GM20431 (cell line): ENCODE results near the gene CACNA2D3.

ENCODE experiments used
- in situ Hi-C: fragments of 300-500 bp; cut with MseI, MboI; formaldehyde crosslinking; loops from one replicate; pipeline ENCODE4 v1.15.0; 2020; ENCODE audit warnings: low sequenced_read_pairs; ENCODE audit not compliant: unreplicated experiment

Gene CACNA2D3

DNA sequence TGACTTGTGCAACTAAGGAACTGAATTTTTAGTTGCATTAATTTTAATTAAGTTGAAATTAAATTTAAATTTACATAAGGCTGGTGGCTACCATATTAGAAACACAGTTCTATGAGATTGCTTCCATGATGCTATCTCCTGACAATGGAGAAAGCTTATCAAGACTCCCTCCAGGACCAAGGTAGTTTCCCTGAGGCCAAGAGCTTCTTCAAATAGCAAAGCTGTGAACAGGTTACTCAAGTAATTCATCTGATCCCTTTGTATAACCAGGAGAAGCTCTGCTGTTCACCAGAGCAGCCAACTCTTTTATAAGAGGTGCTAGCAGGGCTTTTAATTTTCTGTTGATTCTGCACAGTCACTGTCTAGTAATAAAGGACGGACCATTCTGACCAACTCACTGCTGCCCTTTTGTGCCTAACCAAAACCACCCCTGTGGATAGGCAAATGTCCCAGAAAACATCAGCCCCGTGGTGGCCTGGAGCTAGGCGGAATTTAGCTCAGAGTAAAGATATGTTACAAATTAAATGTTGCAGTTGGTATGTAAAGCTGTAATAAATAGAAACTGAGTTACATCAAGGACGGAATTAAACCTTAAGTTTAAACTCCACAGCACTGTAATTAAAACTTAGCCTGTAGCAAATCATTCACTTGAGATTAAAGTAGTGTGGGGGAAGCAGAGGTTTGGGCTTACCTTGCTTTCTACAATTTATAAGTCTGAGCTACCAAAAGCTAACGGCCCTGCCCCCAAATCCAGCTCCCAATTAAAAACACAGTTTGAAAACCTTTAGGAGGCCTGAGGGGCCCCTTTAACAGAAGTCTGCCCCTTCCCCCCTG is 861.1 kb downstream of the CACNA2D3 start:
- in situ Hi-C loops: no loop called here

DNA sequence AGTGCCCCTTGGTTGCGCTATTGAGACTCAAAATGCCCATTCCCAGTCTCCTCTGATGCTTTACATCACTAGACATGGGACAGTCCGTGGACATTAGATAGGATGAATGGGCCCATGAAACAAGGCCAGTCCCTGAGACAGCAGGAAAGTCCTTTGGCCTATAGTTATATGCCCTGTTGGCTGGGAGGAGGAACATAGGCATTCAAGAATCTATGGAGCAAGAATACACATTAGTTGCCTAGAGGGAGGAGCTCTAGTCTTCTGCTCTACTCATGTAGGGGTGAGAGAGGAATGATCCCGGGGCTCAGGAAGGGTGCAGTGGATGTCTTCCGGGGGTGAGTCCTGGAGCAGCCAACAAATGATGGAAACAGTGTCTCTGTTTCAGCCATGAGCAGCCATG is 863.5 kb downstream of the CACNA2D3 start:
- in situ Hi-C loops: no loop called here

DNA sequence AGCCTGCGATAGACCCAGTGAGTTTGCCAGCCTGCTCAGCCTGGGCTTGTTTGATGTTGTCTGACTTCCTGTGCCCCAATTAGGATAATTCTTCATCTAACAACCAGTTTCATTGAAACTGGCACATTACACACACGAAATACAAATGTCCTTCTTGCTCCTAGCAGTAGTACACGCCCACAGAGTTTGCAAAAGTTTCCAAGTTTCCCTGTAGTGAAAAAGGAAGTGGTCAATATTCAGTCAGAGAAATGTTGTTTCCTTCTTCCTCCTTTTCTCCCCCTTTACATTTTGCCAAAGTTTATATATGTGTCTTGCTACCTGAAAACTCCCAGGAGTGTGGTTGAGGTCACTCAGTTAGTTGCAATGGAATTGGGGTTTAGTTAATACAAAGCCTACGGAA is 863.9 kb downstream of the CACNA2D3 start:
- in situ Hi-C loops: no loop called here

- in situ Hi-C loops: no loop called here
Measured at GRCh38 chr3:54987719-54988118, 865.4 kb downstream of the CACNA2D3 start.

- in situ Hi-C loops: no loop called here
Measured at GRCh38 chr3:54988302-54988837, 866.0 kb downstream of the CACNA2D3 start.

- in situ Hi-C loops: no loop called here
Measured at GRCh38 chr3:54988838-54989630, 866.7 kb downstream of the CACNA2D3 start.

DNA sequence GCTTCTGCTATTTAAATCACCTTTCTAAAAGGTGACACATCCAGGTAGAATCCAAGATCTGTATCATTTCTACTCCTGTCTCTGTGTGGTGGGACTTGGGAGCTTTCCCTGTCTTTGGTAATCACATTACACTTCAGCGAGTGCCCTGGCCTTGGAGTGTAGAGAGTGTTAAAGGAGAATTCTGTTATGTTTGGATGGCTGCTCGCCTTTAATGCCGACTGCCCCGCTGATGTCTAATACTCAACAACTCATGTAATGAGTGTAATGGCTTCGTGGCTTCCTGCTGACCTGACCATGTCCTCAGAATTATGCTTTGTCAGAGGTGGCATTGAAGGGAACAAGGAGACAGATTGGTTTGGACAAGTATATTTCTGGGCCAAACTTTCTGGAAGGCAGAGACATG is 871.8 kb downstream of the CACNA2D3 start:
- in situ Hi-C loops: no loop called here

DNA sequence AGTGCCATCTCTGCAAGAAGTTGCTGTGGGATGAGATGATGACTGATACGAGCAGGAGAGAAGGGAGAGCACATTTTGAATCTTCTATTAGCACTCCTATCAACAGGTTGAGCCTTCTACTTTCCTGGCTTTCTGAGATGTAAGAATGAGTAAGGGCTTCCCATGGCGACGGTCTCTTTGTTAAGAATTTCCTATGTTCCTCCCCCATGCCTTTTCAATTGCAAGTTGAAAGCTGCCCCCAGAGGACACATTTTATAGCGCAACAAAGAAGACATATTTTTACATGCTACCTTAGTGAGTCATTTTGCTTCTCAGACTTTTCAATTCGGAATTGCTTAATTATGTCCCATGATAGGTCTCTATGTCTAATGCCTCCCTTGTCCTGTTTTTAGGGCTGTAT is 876.8 kb downstream of the CACNA2D3 start:
- in situ Hi-C loops: no loop called here

DNA sequence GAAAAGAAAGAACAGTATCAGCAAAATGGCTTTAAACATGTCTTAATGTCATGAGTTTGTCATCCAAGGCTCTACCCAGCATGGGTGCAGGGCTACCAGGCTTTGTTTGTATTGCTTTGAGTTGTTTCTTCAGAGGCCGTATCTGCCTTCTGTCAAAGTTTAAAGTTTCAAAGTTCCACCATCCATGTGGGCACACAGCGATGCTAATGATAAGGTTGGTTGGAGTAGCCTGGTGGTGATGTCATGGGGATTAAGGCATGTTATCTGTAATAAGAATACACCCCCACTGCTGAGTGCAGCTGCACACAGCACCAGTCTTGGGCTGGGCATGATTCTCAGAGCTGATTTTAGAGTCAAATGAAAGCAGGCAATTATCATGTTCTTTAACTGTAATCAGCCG is 877.5 kb downstream of the CACNA2D3 start:
- in situ Hi-C loops: no loop called here

DNA sequence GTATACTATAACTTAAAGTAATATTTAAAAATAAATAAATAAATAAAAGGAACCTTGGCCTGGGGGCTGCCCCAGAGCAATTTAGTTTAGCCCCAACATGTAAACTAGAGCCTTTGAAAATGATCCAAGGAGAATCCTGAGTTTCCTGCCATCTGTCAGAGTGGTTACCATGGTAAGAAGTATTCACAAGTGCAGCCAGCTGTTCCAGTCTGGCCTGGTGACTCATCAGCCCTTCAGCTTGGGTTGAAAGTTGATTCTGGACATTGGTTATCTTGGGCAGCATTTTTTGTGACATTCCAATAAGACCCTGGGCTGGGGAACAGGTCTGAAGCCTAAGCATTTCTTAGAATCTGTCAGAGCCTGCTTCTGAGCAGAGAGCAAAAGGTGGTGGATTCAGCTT is 878.2 kb downstream of the CACNA2D3 start:
- in situ Hi-C loops: no loop called here

- in situ Hi-C loops: no loop called here
Measured at GRCh38 chr3:55000953-55001352, 878.6 kb downstream of the CACNA2D3 start.

DNA sequence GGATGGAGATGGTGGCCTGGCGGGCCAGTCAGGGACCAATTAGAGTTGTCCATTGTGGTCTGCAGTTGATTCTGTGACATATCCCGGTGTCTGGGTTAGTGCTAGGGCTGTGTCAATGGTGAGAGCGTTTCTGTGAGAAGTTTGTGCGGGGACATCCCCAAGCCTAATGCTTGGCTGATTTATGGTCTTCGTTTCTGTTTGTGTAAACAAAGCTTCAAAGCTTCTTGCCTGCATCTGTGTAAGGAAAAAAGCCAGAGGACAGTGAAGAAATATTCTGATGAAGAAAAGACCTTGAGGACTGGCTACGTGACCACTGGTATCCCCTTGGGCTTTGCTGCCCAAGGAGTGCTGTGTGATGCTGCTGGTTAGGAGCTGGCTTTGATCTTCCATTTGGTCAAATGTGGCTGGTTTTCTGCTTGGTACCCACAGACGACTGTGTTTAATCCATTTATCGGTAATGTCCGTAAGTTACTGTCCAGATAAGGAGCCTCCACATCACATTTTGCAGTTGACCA is 880.1 kb downstream of the CACNA2D3 start:
- in situ Hi-C loops: no loop called here

DNA sequence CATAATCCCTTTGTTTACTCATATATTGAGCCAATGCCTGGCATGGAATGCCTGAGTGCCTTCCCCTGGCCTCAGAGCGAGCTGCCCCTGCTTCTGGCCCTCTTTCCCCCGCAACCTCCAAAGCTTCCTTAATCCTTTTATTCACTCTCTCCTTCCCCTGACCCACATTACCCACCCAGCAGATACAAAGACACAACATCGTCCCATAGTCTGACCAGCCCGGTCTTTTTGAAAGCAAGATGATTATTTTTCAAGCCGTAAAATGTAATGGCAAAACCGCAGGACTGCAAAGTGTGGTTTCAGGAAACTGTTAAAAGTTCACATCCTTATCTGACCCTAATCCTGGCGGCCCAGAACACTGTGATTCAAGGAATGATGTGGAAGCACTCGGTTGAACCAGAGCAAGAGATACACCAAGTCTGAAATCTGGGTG is 883.9 kb downstream of the CACNA2D3 start:
- in situ Hi-C loops: no loop called here

DNA sequence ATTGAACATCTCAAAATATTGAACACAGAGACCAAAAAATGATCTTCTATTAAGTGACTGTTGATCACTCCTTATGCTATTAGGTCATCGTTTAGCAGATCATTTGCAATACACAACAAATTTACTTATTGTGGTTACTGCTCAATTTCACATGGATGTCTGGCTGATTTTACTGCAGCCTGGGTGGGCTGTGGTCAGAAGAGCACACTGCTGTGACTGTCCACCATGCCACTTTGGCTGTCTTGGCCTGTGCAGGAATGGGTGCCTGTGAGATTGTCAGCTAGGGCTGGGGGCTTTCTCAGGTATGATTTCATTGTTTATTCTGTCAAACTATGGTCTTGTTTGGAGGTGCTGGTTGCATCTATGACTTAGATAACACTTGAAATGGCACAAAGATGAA is 885.6 kb downstream of the CACNA2D3 start:
- in situ Hi-C loops: no loop called here

GRCh38 chr3:55009372-55009771 is 887.0 kb downstream of the CACNA2D3 start:
- in situ Hi-C loops: no loop called here

DNA sequence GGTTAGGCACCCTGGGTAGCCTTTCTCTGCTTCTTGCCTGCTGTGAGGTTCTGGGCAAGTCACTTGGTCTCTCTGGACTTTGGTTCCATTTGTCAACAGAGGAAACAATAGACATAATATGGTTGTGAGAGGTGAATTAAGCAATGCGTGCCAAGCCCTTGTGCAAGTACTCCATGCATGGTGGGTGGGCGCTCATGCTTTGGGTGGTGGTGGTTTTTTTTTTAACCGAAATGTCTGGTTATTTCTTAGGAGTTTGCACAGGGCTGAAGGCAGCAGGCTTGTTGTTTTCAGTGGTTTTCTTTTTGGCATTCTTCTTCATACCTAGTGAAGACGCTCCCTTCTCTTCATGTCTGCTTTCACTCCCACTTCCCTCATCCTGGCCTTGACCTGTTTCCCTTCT is 889.7 kb downstream of the CACNA2D3 start:
- in situ Hi-C loops: no loop called here

DNA sequence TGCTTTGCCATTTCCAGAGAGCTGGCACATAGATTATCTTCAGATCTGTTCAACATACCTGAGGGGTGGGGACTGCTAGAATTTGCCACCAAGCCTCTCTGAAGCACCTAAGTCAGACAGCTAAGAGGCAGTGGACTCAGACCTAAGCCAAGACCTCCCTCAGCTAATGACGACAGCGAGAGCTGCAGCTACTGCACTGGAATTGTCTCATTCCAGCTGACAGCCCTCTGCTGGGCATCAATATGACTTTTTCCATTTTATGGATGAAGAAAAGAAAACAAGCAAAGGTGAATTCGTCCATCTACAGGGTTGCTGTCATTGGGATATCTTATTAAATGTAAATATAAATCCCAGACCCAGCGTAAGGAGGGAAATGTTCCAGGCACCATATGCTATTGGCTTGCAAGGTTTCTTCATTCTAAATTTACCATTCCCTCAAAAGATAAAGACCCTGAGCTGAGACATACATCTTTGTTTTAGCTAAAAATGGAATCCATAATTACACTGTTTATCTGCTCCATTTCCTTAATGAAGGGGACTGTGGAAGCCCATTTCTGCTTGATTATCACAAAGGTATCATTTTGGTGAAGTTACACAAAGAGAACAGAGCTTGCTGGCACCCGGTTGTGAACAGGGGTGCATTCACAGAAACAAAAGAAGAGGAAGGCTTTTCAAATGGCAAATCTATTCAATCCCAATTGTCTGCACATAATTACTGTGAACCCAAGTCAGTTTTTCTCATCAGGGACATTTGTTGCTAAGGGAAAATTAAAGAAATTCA is 891.0 kb downstream of the CACNA2D3 start:
- in situ Hi-C loops: no loop called here

GRCh38 chr3:55014081-55014480 is 891.7 kb downstream of the CACNA2D3 start:
- in situ Hi-C loops: no loop called here

DNA sequence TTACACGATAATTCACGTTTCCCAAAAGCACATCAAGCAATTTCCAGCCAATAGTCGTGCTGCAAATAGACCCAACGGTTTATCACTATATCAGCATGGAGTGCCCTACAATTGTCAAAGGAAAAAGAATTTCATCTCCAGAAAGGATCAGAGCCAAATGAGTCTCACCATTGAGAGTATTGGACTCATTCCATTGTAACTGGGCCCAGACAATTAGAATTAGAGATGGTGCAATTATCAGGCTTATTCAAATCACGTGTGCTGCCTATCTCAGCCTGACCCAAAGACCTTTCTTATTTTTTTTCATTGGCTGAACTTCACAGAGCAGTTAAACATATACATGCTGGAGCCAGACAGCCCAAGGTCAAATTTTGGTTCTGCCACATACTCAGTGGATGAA is 892.6 kb downstream of the CACNA2D3 start:
- in situ Hi-C loops: no loop called here

DNA sequence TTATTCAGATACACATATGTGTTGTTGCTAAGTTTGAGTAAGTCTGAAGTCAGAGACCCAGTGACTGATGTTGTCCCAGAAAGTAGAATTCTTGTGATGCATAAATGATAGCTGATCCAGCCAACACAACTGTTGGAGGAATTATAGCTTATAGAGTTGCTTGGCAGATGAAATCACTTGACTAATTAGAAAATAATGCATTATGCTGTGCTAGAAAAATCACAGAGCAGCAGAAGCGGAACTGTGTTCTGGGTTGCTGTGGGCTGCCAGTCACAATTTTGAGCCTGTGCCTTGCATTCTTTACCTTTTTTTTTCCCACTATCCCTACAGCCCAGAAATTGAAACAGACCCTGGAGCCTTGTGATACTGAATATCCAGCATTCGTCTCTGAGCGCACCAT is 895.5 kb downstream of the CACNA2D3 start:
- in situ Hi-C loops: no loop called here
